ENCODE results near the gene TRAPPC12. TPM values are rescaled to one million over a fixed set of nuclear protein-coding genes. Genes with fewer than 3 reads are reported as not detected.
"Not testable (repeated sequence)": the region's sequence is repeated elsewhere in the genome, so short reads cannot be mapped to it uniquely, and the experiment has no call there.

Gene TRAPPC12
- total RNA-seq, 2 donors from 2014 or later: 66.5 to 80.4 TPM

GRCh38 chr2:3489764-3490115 lies 110.2 kb downstream of the TRAPPC12 start:
- no peaks in the 10 kb centered on the region for H3K36me3 Mint-ChIP-seq (ENCODE audit: low read depth)
- no peaks in the 10 kb centered on the region for H3K9me3 ChIP-seq (ENCODE audit: control insufficient read depth, low read length, poor library complexity, severe bottlenecking)
- no peaks in the 10 kb centered on the region for H3K4me1 Mint-ChIP-seq
- H3K27me3 Mint-ChIP-seq: no peaks in the 10 kb centered on the region
- no peak overlapping the region for H3K27ac Mint-ChIP-seq
- no peak for ATAC-seq
- DNase-seq: no peak
- no peak overlapping the region for H3K4me3 Mint-ChIP-seq

GRCh38 chr2:3490191-3491170 lies 111.0 kb downstream of the TRAPPC12 start:
- no peaks in the 10 kb centered on the region for H3K4me1 Mint-ChIP-seq
- ATAC-seq (no peak), DNase-seq (no peak)
- H3K27ac Mint-ChIP-seq: no peak overlapping the region
- H3K9me3 ChIP-seq (ENCODE audit: control insufficient read depth, low read length, poor library complexity, severe bottlenecking): no peaks in the 10 kb centered on the region
- no peaks in the 10 kb centered on the region for H3K27me3 Mint-ChIP-seq
- no peaks in the 10 kb centered on the region for H3K36me3 Mint-ChIP-seq (ENCODE audit: low read depth)
- no peak overlapping the region for H3K4me3 Mint-ChIP-seq

GRCh38 chr2:3491306-3491705 lies 111.8 kb downstream of the TRAPPC12 start:
- no peaks in the 10 kb centered on the region for H3K9me3 ChIP-seq (ENCODE audit: control insufficient read depth, low read length, poor library complexity, severe bottlenecking)
- H3K36me3 Mint-ChIP-seq (ENCODE audit: low read depth): no peaks in the 10 kb centered on the region
- ATAC-seq (no peak), DNase-seq (no peak)
- H3K27me3 Mint-ChIP-seq: no peaks in the 10 kb centered on the region
- no peak overlapping the region for H3K27ac Mint-ChIP-seq
- no peak overlapping the region for H3K4me3 Mint-ChIP-seq
- H3K4me1 Mint-ChIP-seq: no peaks in the 10 kb centered on the region

GRCh38 chr2:3491716-3492474 lies 112.4 kb downstream of the TRAPPC12 start:
- ATAC-seq: no peak
- Mint-ChIP-seq H3K4me1 (no peaks in the 10 kb centered on the region), H3K4me3 (no peak overlapping the region), H3K27me3 (no peaks in the 10 kb centered on the region), H3K36me3 (ENCODE audit: low read depth) (no peaks in the 10 kb centered on the region), H3K27ac (no peak overlapping the region)
- no peaks in the 10 kb centered on the region for H3K9me3 ChIP-seq (ENCODE audit: control insufficient read depth, low read length, poor library complexity, severe bottlenecking)
- no peak for DNase-seq

GRCh38 chr2:3492475-3492787 lies 112.9 kb downstream of the TRAPPC12 start:
- not testable (repeated sequence) for H3K27ac Mint-ChIP-seq; H3K9me3 ChIP-seq (ENCODE audit: control insufficient read depth, low read length, poor library complexity, severe bottlenecking); H3K4me1 Mint-ChIP-seq; ATAC-seq; H3K4me3 Mint-ChIP-seq; DNase-seq; H3K27me3 Mint-ChIP-seq; H3K36me3 Mint-ChIP-seq (ENCODE audit: low read depth)

- no peak for ATAC-seq
- no peaks in the 10 kb centered on the region for H3K4me1 Mint-ChIP-seq
- no peak overlapping the region for H3K4me3 Mint-ChIP-seq
- H3K27me3 Mint-ChIP-seq: no peaks in the 10 kb centered on the region
- H3K36me3 Mint-ChIP-seq (ENCODE audit: low read depth): no peaks in the 10 kb centered on the region
- H3K9me3 ChIP-seq (ENCODE audit: control insufficient read depth, low read length, poor library complexity, severe bottlenecking): no peaks in the 10 kb centered on the region
- DNase-seq: no peak
- H3K27ac Mint-ChIP-seq: no peak overlapping the region
Measured at GRCh38 chr2:3492951-3493614, 113.6 kb downstream of the TRAPPC12 start.

- Mint-ChIP-seq H3K27me3 (no peaks in the 10 kb centered on the region), H3K4me1 (no peaks in the 10 kb centered on the region), H3K4me3 (no peak overlapping the region), H3K36me3 (ENCODE audit: low read depth) (no peaks in the 10 kb centered on the region), H3K27ac (no peak overlapping the region)
- H3K9me3 ChIP-seq (ENCODE audit: control insufficient read depth, low read length, poor library complexity, severe bottlenecking): no peaks in the 10 kb centered on the region
- DNase-seq (no peak), ATAC-seq (no peak)
Measured at GRCh38 chr2:3493615-3494007, 114.1 kb downstream of the TRAPPC12 start.

GRCh38 chr2:3494984-3495666 lies 115.6 kb downstream of the TRAPPC12 start:
- Mint-ChIP-seq H3K4me3 (no peak overlapping the region), H3K27me3 (no peaks in the 10 kb centered on the region), H3K4me1 (no peaks in the 10 kb centered on the region), H3K27ac (no peak overlapping the region), H3K36me3 (ENCODE audit: low read depth) (no peaks in the 10 kb centered on the region)
- ATAC-seq (no peak), DNase-seq (no peak)
- H3K9me3 ChIP-seq (ENCODE audit: control insufficient read depth, low read length, poor library complexity, severe bottlenecking): no peaks in the 10 kb centered on the region

- DNase-seq; H3K27me3 Mint-ChIP-seq; H3K9me3 ChIP-seq (ENCODE audit: control insufficient read depth, low read length, poor library complexity, severe bottlenecking); H3K27ac Mint-ChIP-seq; H3K36me3 Mint-ChIP-seq (ENCODE audit: low read depth); H3K4me1 Mint-ChIP-seq; H3K4me3 Mint-ChIP-seq; ATAC-seq: not testable (repeated sequence)
Measured at GRCh38 chr2:3496708-3497080, 117.2 kb downstream of the TRAPPC12 start.

- H3K36me3 Mint-ChIP-seq (ENCODE audit: low read depth): peaks cover 9% of the 10 kb centered on the region
- ATAC-seq (no peak), DNase-seq (no peak)
- H3K27ac Mint-ChIP-seq: peak overlapping the region; percentile 2
- H3K4me3 Mint-ChIP-seq: no peak overlapping the region
- no peaks in the 10 kb centered on the region for H3K27me3 Mint-ChIP-seq
- H3K9me3 ChIP-seq (ENCODE audit: control insufficient read depth, low read length, poor library complexity, severe bottlenecking): no peaks in the 10 kb centered on the region
- no peaks in the 10 kb centered on the region for H3K4me1 Mint-ChIP-seq
Measured at GRCh38 chr2:3498783-3499394, 119.4 kb downstream of the TRAPPC12 start.

- H3K4me3 Mint-ChIP-seq: no peak overlapping the region
- H3K4me1 Mint-ChIP-seq: peaks cover 6% of the 10 kb centered on the region
- ATAC-seq (no peak), DNase-seq (no peak)
- no peaks in the 10 kb centered on the region for H3K9me3 ChIP-seq (ENCODE audit: control insufficient read depth, low read length, poor library complexity, severe bottlenecking)
- no peak overlapping the region for H3K27ac Mint-ChIP-seq
- no peaks in the 10 kb centered on the region for H3K27me3 Mint-ChIP-seq
- peaks cover 14% of the 10 kb centered on the region for H3K36me3 Mint-ChIP-seq (ENCODE audit: low read depth)
Measured at GRCh38 chr2:3500326-3500899, 120.9 kb downstream of the TRAPPC12 start.

- no peaks in the 10 kb centered on the region for H3K9me3 ChIP-seq (ENCODE audit: control insufficient read depth, low read length, poor library complexity, severe bottlenecking)
- DNase-seq (no peak), ATAC-seq (no peak)
- H3K4me1 Mint-ChIP-seq: peaks cover 9% of the 10 kb centered on the region
- H3K4me3 Mint-ChIP-seq: no peak overlapping the region
- H3K27me3 Mint-ChIP-seq: no peaks in the 10 kb centered on the region
- H3K36me3 Mint-ChIP-seq (ENCODE audit: low read depth): peaks cover 20% of the 10 kb centered on the region
- no peak overlapping the region for H3K27ac Mint-ChIP-seq
Measured at GRCh38 chr2:3503046-3503445, 123.6 kb downstream of the TRAPPC12 start.
